ENCODE measurements around the gene ZFR2.

Gene ZFR2

DNA sequence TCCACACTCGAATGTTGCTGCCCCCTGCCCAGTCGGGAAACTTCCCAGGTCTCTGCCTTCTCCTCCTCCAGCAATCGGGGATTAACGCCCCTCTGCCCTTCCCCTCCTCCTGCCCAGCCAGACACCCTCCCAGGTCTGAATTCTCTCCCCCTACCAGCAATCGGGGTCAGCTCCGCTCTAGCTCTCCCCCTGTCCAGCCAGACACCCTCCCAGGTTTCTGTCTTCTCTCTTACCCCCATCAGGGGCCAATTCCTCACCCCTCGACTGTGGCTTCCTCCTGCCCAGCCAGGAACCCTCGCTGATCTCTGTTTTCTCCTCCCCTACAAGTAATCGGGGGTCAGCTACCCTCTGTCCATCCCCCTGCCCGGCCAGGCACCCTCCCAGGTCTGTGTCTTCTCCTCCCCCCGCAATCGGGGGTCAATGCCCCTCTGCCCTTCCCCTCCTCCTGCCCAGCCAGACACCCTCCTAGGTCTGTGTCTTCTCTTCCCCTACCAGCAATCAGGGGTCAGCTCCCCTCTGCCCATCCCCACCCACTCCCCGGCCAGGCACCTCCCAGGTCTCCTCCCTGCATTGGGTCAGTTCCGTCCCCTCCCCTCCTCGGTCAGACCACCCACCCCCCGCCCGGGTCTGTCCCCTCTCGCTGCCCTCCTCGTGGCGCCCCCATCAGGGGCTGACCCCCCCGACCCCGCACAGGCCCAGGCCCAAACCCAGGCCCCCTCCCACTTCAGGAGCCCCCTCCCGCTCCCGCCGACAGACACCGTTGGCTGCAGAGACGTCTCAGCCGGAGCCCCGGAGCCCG, 668 bp downstream of the ZFR2 start:
- DNase-seq = no peak

GRCh38 chr19:3866910-3867638, 1.8 kb downstream of the ZFR2 start:
- no peak for DNase-seq

DNA sequence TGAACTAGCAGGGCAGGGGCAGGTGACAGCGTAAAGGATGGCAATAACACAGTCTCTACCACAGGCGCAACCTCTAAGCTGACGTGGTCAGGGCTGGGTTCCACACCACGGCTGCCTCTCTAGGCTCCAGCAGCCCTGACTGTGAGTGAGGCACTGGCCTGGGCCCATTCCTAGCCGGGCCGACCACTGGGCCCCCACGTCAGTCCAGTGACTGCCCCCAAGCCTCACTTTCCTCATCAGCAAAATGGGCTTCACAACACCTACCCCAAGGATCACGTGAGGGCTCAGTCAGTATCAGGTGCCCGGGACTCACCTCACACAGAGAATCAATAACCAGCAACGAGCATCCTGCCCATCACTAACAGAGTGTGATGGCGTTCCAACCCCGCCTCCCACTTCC, 5.2 kb downstream of the ZFR2 start:
- DNase-seq = no peak

GRCh38 chr19:3862826-3863500, 5.9 kb downstream of the ZFR2 start:
- DNase-seq = no peak

- no peak for DNase-seq
Observed at GRCh38 chr19:3860499-3860898, 8.3 kb downstream of the ZFR2 start.

DNA sequence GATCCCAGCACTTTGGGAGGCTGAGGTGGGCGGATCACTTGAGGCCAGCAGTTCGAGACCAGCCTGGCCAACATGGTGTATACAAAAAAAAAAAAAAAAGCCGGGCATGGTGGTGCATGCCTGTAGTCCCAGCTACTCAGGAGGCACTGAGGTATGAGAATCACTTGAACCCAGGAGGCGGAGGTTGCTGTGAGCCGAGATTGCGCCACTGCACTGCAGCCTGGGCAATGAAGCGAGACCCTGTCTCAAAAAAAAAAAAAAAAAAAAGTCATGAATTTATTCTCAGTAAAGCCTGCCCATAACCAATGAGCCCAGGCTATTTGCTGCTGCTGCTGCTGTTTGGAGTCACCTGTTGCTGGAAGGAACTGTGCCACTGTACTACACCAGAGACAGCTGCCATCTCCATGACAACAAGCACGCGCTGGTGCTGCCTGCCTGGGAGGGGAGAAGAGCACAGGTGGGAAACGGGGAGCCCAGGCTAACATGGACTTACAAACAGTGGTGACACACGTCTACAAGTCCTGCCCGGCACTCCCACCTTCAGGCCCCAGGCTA, 11.3 kb downstream of the ZFR2 start:
- DNase-seq = no peak

DNA sequence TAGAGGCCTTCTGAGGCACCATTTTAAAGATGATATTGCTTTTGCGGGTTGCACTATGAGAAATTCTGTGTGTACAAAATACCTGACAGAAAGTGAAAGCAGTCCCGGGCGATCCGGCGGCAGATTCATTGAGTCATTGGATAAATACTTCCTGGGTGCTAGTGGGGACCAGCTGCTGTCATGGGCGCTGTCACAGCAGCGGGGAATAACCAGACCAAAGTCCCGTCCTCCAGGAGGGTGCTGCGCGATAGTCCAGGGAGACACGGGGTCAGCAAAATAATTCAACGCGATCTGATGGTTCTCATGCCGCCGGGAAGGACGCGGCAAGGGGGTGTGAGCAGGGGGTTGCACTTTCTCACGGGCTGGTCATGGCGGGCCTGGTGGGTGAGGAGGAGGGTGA, 13.5 kb downstream of the ZFR2 start:
- DNase-seq = no peak

- peak; percentile 16 for DNase-seq
Observed at GRCh38 chr19:3852614-3853254, 16.1 kb downstream of the ZFR2 start.

DNA sequence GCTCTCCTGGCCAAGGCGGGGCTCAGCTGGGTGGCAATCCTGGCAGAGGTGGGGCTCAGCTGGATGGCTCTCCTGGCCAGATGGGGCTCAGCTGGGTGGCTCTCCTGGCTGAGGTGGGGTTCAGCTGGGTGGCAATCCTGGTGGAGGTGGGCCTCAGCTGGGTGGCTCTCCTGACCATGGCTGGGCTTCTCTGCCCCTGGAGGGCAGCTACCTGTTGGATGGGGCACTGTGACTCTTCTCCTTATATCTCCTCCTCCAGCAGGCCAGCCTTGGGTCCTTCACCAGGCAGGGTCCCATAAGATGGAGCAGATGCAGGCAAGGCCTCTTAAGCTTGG, 16.7 kb downstream of the ZFR2 start:
- DNase-seq = no peak

DNA sequence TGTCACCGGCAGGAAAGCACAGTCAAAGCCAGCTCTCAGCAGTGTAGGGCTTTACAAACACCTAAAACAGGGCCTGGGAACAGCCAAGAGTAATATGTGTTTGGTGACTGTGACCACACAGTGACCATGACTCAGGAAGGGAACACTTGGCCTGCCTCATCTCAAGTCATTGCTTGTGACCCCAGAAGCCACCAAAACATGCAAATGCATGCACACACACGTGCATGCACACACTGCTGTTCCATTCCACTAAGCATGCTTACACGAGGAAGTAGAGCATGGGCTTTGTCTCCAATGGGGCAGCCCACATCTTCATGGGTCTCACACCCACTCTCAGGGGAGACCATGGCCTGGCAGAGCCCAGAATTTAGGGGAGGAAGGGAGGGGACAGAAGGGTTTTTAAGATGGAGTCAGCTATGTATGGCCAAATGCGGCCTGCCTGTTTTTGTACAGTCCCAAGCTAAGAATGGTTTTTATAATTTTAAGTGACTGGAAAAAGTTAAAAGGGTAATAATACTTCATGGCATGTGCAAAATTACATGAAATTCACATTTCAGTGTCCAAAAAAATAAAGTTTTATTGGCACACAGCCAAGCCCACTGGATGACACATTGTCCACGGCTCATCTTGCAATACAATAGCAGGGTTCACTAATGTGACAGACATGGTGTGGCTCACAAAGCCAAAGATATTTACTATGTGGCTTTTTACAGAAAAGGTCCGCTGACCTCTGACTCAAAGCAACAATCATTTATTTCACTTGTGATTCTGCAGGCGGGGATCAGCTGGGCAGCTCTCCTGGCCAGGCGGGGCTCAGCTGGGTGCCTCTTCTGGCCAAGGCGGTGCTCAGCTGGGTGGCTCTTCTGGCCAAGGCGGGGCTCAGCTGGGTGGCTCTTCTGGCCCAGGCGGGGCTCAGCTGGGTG, 17.3 kb downstream of the ZFR2 start:
- no peak for DNase-seq

DNA sequence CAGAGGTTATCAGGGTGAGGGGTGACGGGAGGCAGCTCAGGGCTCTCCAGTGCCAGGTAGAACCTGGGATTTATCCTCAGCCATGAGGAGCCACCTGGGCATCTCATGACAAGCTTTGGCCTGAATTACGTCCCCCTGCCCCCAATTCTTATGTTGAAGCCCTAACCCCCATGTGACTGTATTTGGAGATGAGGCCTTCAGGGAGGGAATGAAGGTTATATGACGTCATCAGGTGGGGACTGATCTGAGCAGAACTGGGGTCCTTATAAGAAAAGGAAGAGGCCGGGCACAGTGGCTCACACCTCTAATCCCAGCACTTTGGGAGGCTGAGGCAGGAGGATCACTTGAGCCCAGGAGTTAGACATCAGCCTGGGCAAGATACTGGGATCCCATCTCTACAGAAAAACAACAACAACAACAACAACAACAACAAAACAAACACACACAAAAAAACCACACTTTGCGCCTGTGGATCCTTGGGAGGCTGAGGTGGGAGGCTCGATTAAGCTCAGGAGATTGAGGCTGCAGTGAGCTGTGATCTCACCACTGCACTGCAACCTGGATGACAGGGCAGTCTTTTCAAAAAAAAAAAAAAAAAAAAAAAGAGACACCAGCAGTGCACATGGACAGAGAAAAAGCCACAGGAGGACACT, 18.4 kb downstream of the ZFR2 start:
- no peak for DNase-seq

DNA sequence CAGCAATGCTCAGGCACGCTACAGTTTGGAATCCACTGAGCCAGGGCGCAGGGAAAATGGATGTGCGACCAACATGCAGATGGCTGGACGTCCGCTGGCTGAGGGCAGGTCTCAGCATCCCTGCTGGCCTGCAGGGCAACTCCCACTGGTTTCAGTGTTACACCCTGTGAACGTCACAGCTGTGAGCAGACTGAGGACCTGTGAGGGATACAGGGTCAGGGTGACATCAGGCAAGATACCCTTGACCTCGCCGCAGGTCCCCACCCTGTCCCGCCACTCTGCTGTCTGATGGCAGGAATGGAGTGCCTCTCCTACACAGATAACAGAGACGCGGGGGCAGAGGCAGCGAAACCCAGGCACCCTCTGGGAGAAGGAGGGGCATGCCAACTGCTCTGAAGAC, 19.1 kb downstream of the ZFR2 start:
- no peak for DNase-seq

- DNase-seq = peak; percentile 44
Observed at GRCh38 chr19:3849092-3849491, 19.7 kb downstream of the ZFR2 start.

- DNase-seq = no peak
Observed at GRCh38 chr19:3844596-3844995, 24.2 kb downstream of the ZFR2 start.

DNA sequence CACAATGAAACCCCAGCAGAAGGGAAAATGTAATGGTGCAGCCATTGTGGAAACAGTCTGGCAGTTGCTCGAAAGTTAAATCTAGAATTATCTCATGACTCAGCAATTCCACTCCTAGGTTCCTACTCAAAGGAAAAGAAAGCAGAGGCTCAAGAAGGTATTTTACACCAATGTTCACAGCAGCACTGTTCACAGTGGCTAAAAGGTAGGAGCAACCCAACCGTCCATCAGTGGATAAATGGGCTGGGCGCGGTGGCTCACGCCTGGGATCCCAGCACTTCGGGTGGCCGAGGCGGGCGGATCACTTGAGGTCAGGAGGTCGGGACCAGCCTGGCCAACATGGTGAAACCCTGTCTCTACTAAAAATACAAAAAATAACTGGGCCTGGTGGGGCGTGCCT, 25.9 kb downstream of the ZFR2 start:
- DNase-seq = no peak

DNA sequence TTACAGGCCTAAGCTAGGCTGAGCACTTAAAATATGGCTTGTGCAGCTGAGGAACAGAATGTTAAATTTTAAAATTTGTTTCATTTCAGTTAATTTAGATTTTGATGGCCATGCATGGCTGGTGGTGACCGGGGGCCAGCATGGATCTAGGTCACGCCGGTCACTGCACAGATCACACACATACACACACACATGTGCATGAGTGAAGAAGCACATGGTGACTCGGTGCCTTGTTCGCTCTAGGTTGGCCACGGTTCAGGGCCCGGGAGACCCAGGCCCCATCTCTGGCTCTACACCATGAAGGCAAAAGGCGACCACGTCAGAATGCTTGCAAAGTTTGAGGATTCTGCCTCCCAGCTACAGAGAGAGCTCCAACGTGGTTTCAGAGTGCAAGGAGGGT, 28.0 kb downstream of the ZFR2 start:
- DNase-seq = no peak

DNA sequence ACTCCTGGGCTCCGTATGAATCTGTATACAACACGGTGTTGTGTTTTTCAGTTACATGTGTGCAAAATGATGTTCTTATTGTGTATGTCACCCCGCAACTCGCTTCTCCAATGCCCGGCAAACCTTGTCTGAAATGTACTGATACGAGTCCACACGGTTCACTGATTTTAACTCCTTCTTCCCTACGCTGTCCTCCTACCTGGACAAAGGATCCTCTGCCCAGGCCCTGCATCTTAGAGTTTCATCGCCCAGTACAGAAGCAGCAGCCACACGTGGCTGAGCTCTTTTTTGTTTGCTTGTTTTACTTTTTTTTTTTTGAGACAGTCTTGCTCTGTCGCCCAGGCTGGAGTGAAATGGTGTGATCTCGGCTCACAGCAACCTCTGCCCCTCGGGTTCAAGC, 28.9 kb downstream of the ZFR2 start:
- DNase-seq = no peak

DNA sequence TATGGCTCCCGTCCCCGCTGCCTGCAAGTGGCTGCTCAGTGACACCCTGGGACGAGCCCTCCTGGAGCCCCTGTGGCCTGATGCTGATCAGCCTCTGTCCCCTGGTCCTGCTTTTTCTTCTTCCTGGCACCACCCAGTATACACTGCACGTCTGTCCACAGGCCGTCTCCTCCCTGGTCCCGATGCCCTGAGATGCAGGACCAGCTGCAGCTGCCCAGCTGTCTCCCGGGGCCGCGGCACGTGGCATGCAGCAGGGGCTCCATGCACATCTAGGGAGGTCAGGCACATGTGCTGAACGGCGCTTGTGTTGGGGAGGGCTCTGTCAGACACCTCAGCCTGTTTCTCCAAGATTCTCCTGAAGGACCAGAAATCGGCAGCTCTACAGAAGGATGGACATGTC, 30.2 kb downstream of the ZFR2 start:
- DNase-seq = no peak

- DNase-seq = no peak
Observed at GRCh38 chr19:3837922-3838321, 30.9 kb downstream of the ZFR2 start.

- DNase-seq = no peak
Observed at GRCh38 chr19:3837332-3837731, 31.5 kb downstream of the ZFR2 start.

DNA sequence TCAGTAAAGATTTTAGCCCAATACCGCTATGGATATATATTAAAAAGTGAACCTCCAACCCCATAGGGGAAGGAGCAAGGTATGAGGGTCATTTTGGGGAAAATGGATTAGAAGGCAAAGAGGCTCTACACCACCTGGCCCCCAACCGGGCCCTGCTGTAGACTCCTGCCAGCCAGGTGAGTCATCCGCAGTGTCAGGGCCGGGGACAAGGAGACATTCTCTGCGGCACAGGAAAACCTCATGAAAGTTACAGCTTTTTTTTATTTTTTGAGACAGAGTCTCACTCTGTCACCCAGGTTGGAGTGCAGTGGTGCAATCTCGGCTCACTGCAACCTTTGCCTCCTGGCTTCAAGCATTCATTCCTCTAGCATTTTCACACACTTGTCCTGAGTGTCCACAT, 32.0 kb downstream of the ZFR2 start:
- DNase-seq = no peak

DNA sequence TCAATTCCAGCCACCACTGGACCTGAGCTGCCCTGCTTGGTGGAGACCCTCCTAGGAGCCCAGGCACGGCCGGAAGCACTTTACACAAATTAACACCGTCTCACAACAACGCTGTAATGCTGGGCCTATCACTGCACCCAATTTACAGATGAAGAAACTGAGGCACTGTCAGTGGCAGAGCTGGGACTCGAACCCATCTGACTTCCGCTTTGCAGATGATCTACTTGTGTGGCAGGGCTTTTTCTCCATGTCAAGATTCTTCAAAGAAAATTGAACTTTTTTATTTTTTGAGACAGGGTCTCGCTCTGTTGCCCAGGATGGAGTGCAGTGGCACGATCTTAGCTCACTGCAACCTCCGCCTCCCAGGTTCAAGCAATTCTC, 33.8 kb downstream of the ZFR2 start:
- DNase-seq = no peak
